ENCODE results near the gene DGKG.

DNA sequence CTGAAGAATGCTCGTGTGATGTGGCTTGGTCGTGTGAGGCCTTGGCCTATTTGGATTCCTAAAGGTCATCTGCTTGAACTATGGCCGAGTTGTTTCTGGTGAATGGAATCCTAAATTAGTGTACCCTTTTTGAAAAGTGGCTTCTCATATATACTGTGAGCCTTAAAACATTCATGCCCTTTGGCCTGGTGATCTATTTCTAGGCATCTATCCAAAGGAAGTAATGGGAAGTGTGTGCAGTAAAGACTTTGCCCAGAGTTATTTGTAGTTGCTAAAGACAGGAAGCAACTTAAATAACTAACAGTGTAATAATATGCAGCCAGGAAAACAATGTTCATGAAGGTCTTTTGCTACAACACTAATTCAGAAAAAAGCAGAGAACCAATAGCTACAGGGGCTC is 3.0 kb downstream of the DGKG start:
- TF ChIP-seq, protein P1, sequence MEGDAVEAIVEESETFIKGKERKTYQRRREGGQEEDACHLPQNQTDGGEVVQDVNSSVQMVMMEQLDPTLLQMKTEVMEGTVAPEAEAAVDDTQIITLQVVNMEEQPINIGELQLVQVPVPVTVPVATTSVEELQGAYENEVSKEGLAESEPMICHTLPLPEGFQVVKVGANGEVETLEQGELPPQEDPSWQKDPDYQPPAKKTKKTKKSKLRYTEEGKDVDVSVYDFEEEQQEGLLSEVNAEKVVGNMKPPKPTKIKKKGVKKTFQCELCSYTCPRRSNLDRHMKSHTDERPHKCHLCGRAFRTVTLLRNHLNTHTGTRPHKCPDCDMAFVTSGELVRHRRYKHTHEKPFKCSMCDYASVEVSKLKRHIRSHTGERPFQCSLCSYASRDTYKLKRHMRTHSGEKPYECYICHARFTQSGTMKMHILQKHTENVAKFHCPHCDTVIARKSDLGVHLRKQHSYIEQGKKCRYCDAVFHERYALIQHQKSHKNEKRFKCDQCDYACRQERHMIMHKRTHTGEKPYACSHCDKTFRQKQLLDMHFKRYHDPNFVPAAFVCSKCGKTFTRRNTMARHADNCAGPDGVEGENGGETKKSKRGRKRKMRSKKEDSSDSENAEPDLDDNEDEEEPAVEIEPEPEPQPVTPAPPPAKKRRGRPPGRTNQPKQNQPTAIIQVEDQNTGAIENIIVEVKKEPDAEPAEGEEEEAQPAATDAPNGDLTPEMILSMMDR (IDR thresholded peaks at IDR 0.05), result no peak
- TF ChIP-seq EZH2 (IDR thresholded peaks at IDR 0.05), result no peak
- no peak for TF ChIP-seq EZH2phosphoT487 (IDR thresholded peaks at IDR 0.05)
